GM21367 (cell line): Measurements from ENCODE around the gene OR2T2.
"Not testable (repeated sequence)": the region's sequence is repeated elsewhere in the genome, so short reads cannot be mapped to it uniquely, and the experiment has no call there.

Experiments
- ATAC-seq: cut with Tn5 transposase; IDR thresholded peaks from one replicate; pipeline ENCODE4 v1.9.1; 2021; ENCODE audit not compliant: unreplicated experiment

The OR2T2 gene, protein sequence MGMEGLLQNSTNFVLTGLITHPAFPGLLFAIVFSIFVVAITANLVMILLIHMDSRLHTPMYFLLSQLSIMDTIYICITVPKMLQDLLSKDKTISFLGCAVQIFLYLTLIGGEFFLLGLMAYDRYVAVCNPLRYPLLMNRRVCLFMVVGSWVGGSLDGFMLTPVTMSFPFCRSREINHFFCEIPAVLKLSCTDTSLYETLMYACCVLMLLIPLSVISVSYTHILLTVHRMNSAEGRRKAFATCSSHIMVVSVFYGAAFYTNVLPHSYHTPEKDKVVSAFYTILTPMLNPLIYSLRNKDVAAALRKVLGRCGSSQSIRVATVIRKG

DNA sequence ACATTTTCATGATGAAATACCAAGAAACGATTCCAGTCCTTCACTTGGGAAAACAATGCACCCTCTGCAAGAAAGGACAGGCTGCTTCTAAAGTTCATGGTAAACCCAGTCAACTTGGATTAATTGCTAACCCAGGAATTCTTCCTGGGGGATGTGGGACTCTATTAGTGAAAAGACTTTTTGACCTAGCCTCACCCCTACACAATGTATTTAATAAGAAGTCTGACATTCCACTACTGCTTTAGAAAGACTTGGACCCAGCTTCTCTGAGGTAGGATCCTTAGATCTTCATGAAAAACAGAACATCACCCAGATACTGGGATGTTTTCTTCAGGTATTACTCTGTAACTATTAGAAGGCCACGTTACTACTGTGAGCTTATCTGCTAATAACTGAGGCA lies at the start of gene OR2T2:
OR2T2 (plus strand) TSS at position 239 of the 400 bp plus-strand sequence. CDS start 7,161 bp downstream, outside the sequence.
- not testable (repeated sequence) for ATAC-seq

DNA sequence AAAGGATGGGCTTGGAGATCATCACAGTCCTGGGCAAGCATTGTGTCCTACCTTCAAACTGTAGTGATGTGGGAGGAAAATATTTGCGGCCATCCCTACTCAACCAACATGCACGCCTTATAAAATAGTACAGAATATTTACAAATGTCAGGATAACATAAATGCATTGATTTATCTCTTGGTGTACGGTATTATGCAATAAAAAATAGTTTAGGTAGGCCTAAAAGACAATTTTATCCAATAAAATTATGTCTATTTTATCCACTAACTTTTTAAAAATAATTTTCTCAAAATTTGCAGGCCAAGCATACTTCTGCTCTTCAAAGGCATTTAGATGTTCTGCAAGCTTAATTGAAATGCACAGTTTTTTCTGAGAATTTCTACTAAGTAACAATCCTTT lies 42.7 kb upstream of the OR2T2 start, which contains the start of gene OR2T1:
OR2T1 (plus strand) TSS at position 301 of the 400 bp plus-strand sequence. CDS start 3,100 bp downstream, outside the sequence.
- ATAC-seq = no peak

DNA sequence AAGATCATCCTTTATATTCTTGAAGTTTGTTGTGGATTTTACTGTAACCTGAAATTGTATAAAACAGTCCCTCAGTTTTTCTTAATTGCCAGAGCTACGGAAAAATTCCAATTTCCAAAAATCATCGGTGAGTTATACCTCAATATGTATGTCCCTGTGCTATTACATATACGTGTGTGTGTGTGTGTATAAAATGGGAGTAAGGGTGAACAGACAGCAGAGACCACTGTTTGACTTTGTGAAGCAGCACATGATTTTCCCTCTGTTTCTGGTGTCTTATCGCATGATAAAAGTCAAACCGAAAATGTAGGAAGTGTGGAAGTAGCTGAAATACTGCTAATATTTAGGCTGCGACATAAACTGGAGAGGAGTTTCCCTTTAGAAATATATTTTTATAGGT lies 41.4 kb upstream of the OR2T2 start:
- no peak for ATAC-seq

DNA sequence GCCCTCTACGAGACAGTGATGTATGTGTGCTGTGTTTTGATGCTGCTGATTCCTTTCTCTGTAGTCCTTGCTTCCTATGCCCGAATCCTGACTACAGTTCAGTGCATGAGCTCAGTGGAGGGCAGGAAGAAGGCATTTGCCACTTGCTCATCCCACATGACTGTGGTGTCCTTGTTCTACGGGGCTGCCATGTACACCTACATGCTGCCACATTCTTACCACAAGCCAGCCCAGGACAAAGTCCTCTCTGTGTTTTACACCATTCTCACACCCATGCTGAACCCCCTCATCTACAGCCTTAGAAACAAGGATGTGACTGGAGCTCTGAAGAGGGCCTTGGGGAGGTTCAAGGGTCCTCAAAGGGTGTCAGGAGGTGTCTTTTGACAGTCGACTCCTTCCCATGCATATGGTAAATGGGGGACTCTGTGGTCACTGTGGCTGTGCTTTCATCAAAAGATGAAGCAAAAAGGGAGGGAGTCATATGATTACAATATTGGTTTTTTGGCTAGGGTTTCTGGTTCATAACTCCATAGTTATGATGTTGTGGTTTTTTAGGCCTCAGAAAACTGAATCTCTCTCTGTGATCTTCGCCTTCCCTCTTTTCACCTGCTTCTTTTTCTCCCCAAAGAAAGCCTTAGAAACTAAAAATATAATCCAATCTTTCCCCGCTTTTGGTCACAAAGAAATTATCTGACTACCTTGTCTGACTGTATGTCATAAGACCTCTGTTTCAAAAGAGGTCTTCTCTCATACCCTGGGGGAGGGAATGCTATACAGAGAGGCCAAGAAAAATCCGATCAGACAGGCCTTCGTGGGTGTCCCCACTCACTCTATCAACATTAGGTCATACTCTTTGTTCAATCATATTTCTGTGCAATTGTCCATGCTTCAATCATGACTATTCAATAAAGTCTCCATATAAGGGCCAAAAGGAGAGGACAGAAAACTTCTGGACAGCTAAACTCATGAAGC lies 38.4 kb upstream of the OR2T2 start:
- ATAC-seq = no peak

DNA sequence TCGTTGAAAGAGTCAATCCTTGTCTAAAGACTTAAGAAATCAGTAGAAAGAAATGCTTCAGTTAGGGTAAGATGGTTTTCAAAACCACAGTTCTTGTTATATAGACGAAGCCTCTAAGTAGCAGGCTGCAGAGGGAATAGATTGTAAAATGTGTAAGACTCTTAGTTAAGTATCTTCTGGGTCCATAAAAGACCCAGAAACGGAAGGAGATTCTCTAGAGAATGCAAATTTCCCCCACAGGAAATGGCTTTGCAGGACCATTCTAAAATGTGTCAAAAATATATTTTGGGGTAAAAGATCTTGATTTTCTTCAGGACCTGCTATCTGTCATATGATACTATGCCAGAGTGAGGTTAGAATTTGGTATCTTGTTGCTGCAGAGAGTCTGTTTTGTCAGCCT lies 29.2 kb upstream of the OR2T2 start:
- no peak for ATAC-seq

DNA sequence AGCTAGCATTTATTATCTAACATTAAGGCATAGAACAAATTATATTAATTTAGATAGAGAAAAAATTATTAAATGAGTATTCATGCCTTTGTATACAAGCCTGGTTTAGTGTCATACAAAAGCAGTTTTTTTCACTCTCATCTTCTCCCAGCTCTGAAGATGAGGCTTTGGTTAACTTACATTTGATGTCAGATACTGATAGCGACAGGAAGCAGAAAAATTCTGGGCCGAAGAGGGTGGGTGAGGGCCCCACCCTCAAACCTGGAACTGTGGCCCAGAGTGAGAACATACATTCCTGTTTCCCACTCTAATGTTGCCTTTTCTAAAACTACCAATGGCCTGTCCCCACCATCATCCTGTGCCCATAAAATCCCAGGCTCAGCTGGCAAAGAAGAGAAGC lies 27.6 kb upstream of the OR2T2 start:
- ATAC-seq = no peak

DNA sequence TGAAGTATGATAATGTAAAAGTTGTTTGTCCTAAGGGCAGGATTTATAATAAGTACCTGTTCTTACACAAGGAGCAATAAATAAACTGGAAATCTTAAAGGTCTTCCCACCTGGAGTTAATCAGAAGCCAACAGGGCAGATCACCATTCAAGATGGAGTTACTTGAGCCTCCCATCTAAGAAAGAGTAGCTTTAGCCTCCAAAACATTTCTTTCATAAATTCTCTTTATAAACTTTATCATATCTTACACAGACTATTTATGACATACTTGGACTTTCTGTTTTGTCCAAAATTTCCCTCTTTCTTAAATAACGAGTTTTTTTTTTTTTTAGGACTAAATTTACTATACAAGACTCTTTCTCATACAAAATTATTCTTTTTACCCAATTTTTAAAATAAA lies 24.1 kb upstream of the OR2T2 start:
- ATAC-seq = no peak

DNA sequence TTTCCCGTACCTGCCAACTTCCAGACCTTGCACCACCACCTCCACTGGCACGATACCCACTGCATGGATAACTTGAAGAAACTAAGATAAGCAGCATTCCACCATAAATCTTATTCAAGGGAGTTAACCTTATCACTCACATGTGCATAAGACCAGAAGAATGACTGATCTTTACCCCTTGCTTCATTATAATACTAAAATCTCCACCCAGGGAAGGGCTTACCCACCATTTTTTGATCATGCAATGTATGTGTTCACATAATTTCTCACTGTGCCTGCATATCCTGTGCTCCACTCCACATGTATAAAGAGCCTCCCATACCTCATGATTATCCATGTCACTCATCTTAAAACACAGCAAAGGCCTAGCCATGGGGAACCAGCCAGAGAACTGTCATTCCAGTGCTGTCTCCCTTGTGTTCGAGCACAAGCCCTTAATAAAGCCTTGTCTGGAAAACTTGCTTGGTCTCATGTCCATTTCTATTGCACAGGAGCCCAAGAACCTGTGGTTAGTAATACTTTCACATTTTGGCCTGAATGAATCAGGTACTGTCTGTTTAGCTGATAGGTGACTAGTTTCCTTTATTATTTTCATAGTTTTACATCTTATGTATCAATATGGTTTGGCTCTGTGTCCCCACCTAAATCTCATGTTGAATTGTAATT lies 17.8 kb upstream of the OR2T2 start:
- ATAC-seq = peak; percentile 44

DNA sequence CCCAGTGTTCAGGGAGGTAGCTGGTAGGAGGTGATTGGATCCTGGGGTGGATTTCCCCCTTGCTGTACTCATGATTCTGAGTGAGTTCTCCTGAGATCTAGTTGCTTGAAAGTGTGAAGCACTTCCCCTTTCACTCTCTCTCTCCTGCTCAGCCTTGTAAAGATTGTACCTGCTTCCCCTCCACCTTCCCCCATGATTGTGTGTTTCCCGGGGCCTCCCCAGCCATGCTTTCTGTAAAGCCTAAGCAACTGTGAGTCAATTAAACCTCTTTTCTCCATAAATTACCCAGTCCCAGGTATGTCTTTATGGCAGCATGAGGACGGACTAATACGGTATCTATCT lies 17.3 kb upstream of the OR2T2 start:
- peak; percentile 93 for ATAC-seq

DNA sequence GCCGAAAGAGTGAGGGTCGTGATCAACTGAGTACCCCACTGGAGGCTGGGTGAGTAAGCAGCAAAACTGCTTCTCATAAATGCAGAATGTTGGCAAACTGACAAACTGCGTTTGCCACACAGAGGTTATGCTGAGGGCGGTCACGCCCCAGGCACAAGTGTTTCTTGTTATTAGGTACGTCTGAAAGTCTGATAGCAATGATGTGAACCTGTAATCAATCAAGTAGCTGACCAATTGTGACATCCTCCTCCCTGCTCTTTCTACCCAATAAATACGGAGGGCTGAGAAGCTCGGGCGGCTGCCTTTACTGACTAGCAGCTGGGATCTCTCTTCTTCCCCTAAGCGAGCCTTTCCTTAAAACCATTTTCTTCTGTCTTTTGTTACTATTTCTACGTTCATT lies 13.8 kb upstream of the OR2T2 start:
- ATAC-seq = not testable (repeated sequence)

DNA sequence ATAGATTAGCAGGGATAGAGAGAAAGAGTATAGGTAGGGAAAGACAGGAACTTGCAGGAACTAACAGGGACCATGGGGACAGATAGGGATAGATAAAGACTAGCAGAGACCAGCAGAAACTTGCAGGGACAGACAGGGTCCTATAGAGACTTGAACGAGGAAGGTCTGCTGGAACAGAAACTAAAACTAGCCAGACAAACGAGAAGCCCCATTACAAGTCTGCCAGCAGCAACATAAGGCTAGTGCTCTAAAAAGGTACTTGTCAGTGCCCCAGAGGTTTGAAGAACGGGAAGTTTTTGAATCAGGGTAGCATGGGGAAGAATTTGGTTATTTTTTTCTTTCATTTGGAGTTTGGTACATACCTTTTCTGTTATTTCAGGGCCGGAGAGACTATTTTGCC lies 13.2 kb upstream of the OR2T2 start:
- not testable (repeated sequence) for ATAC-seq

DNA sequence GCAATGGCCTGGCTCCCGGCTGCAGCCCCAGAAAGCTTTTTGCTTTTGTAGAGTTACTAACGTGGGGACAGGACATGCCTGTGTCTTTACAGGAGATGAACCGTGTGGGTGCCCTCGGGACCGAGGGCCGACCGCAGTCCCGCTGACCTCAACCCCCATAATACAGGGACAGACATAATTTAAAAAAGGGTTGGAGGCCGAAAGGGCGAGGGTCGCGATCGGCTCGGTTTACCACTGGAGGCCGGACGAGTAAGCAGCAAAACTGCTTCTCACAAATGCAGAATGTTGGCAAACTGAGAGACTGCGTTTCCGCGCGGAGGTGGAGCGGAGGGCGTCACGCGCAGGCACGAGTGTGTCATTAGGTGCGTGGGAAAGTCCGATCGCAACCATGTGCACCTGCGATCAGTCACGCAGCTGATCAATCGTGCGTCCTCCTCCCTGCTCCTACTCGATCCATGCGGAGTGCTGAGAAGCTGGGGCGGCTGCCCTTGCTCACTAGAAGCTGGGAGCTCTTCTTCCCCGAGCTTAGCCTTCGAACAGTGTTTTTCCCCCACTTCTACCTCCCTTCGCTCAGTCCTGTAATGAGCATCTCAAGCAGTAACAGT lies 11.5 kb upstream of the OR2T2 start:
- ATAC-seq = not testable (repeated sequence)

DNA sequence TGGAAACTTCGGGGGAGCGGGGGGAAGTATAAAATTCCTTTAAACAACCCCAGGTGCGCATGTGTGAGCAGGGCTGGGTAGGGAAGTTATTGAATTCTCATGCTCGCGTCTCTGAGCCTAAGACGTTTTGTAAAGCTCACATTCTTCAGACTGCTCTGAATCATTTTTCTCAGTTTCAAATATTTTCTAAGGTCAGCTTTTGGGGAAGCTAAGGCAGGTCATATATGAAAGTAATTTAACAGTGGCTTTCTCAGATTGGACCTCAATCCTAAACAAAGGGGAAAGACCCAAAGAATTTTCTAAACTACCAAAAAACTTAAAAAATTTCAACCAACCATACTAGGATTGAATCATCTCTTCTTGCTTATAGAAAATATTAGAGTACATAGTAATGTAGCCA lies 10.5 kb upstream of the OR2T2 start:
- ATAC-seq = not testable (repeated sequence)

DNA sequence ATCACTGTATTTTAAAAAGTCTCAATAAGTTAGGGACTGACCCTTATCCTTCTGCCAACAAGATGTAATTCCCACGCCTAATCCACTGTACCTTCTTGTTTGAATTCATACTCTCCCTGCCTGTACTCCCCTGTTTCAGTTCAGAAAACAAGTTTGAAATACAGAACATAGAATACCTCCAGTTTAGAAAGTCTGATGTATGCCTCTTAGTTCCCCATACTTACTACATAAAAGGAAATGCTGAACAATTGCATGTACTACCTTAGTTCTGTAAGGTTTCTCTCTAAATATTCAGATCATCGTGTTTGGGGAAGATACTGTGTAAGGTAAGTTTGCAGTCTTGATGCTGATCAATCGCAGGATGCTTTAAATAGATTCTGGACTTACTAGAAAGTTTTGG lies 9.1 kb upstream of the OR2T2 start:
- ATAC-seq = peak; percentile 62

DNA sequence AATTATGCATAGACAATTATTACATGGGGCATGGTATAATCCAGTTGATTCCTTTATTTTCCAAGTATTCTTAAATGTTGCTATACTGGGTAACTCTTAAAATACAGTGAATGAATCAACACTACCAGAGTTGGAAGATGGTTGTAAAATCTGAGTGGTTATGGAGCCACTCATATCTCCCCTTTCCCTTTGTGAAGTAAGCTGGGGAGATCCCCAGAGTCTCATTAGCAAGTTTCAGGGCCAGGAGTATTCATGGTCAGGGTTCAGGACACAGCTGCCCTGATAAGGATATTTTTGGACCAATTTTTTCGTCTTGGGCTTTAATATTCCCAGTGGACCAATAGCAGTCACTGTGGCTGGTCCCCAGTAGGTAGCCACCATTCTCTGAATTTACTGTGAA lies 6.8 kb upstream of the OR2T2 start:
- ATAC-seq = not testable (repeated sequence)

DNA sequence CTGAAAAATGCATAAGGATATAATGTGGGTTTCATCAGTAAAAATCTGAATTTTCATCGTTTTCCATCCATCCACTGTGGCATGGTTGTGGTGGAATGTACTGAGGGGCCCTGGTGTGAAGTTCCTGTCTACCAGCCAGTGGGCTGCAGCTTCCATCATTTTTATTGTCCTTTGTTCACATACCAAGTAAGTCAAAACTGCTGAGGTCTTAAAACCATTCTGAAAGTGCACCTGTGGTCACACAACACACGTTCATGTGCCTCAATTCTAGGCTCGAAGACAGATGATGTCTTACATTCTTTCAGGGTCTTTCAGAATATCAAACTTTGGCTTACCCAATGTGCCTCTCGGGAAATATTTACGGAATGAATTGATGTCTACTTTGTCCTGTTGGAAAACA lies 6.2 kb upstream of the OR2T2 start:
- not testable (repeated sequence) for ATAC-seq

DNA sequence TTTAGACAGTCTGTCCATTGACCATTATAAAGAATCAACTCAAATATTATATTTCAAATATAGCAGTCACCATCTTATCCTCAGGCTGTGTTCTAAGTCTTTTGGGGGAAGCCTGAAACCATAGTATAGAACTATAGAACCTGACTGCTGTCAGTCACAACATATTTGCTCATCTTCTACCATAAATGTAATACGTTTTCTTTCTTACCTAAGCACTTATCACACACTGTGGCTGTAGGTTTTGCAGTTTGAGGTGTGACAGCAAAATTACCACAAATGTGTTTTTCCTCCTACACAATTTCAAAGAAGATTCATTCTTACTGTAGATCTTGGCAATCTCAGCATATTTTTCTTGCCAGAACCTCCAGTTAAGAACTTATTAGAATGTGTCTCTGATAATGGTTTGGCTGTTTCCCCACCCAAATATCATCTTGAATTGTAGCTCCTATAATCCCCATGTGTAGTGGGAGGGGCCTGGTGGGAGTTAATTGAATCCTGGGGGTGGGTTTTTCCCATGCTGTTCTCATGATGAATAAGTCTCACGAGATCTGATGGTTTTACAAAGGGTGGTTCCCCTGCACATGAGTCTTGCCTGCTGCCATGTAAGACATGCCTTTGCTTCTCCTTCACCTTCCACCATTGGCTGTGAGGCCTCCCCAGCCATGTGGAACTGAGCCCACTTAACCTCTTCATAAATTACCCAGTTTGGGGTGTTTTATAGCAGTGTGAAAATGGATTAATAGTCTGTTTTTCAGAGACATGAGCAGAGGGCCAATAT lies 2.7 kb upstream of the OR2T2 start:
- ATAC-seq = not testable (repeated sequence)

DNA sequence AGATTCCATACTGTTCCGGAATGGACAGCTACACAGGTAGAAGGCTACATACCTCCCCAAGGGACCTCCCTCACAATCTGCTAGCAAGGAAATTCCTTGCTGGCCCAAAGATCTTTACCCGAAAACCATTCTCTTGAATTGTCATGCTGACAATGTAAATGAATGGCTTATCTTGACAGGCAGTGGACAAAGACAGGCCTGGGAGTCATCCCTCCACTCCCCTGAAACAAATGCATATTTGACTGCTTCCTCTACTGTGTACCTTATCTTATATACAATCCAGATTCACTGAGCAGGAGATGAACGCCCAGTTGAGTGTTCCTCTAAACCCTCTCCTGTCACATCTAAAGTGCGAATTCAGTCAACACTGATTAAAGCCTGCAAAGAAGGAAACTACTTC lies 834 bp upstream of the OR2T2 start:
- ATAC-seq = not testable (repeated sequence)

DNA sequence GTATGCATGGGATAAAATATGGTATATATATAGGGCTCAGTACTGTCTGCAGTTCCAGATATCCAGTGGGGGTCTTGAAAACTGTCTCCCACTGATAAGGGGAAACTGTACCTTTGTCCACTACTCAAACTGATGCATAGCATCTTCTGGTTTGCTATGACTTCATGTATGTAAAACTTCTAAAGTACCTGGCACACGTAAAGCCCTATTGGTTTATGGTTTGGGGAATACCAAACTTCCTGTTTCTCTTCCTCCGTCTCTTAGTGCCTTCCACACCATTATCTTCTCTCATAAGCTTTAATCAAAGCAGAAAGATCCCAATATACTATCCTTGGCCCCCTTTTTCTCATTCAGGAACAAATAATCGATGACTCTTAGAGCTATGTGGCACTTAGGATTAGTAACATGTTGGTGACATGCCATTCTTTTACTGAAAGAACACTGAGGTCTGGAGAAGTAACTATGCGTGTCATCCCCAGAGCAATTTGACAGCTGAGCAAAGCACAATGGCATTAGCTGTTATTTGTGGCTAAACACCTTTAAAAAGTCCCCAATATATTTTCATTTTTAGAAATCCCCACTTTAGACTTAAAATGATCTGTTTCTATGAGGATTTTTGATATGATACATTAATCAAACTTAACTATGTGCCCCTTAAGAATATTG lies 3.1 kb downstream of the OR2T2 start:
- ATAC-seq = peak; percentile 48
